ENCODE measurements around the gene PTPRN2. TPM values are rescaled to one million over a fixed set of nuclear protein-coding genes. Genes with fewer than 3 reads are reported as not detected.

Gene PTPRN2
- total and polyA plus RNA-seq, 2 of the 8 experiments (the other 6 are each of a cell fraction or from before 2014, with no cell fraction given), result 2.6 to 4.5 TPM

GRCh38 chr7:157769526-157770215 lies 818.0 kb downstream of the PTPRN2 start (continued):
- TF ChIP-seq CBX8 (IDR thresholded peaks at IDR 0.05; ENCODE audit: borderline replicate concordance, low read depth, low read length), result no peak
- TF ChIP-seq EGR1 (IDR thresholded peaks at IDR 0.05; ENCODE audit: borderline replicate concordance, low read depth, low read length), result no peak
- TF ChIP-seq SIX5 (IDR thresholded peaks at IDR 0.05; ENCODE audit: low read depth, low read length), result no peak

Data from H1 (cell line).